HEK293T (cell line): Measurements from ENCODE around the gene NRP2.

Experiments used
- BHLHE40 ChIP-seq: fragments of 450-650 bp; IDR thresholded peaks from 2 replicates; pipeline ENCODE4 v1.6.1; 2016; ENCODE audit warnings: mild to moderate bottlenecking, moderate library complexity, borderline replicate concordance
- ELF4 ChIP-seq: fragments of 450-650 bp; IDR thresholded peaks from 2 replicates; pipeline ENCODE4 v1.6.1; 2017; ENCODE audit warnings: antibody characterized with exemption
- FOXA1 ChIP-seq: fragments of 450-650 bp; IDR thresholded peaks from 2 replicates; pipeline ENCODE4 v1.6.1; 2016; ENCODE audit warnings: mild to moderate bottlenecking
- FOXK2 ChIP-seq: fragments of 450-650 bp; IDR thresholded peaks from 2 replicates; pipeline ENCODE4 v1.6.1; 2016; ENCODE audit warnings: mild to moderate bottlenecking
- FOXM1 ChIP-seq: fragments of 450-650 bp; IDR thresholded peaks from 2 replicates; pipeline ENCODE4 v1.6.1; 2017; ENCODE audit warnings: mild to moderate bottlenecking, borderline replicate concordance
- HDGF ChIP-seq: fragments of 450-650 bp; IDR thresholded peaks from 2 replicates; pipeline ENCODE4 v1.6.1; 2017; ENCODE audit warnings: antibody characterized with exemption, borderline replicate concordance
- L3MBTL2 ChIP-seq: fragments of 450-650 bp; conservative IDR thresholded peaks from 2 replicates; pipeline ENCODE4 v1.6.1; 2016; ENCODE audit warnings: mild to moderate bottlenecking
- LEF1 ChIP-seq: fragments of 450-650 bp; IDR thresholded peaks from 2 replicates; pipeline ENCODE4 v1.6.1; 2017; ENCODE audit warnings: mild to moderate bottlenecking, borderline replicate concordance
- NFRKB ChIP-seq: fragments of 450-650 bp; IDR thresholded peaks from 2 replicates; pipeline ENCODE4 v1.6.1; 2016; ENCODE audit warnings: mild to moderate bottlenecking, moderate library complexity
- PKNOX1 ChIP-seq: fragments of 450-650 bp; IDR thresholded peaks from 2 replicates; pipeline ENCODE4 v1.6.1; 2016
- SP1 ChIP-seq: fragments of 450-650 bp; IDR thresholded peaks from 2 replicates; pipeline ENCODE4 v1.6.1; 2017
- SUZ12 ChIP-seq: fragments of 450-650 bp; IDR thresholded peaks from 2 replicates; pipeline ENCODE4 v1.6.1; 2016; ENCODE audit warnings: mild to moderate bottlenecking
- ZNF384 ChIP-seq: fragments of 450-650 bp; IDR thresholded peaks from 2 replicates; pipeline ENCODE4 v1.6.1; 2016

DNA sequence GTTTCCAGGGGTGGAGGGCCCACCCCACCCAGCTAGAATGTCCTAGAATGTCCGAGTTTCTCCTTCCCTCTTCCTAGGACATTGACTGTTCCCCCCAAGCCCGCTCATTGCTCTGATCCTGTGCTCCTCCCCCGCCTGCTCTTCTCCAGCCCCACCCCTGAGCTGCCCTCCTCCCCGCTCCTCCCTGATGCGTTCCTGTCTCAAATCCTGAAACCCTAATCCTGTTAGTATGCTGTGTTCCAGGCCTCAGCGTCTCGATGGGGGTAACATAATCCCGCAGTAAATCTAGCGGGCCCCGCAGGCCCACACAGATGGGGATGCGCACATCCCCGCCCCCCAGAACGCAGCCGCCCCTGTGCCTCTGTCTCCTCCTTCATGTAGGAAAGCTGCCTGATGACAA lies 51.3 kb downstream of the NRP2 start:
- no peak for TF ChIP-seq FOXK2
- TF ChIP-seq SP1 = no peak
- no peak for TF ChIP-seq HDGF
- TF ChIP-seq ZNF384 = no peak
- no peak for TF ChIP-seq NFRKB
- no peak for TF ChIP-seq FOXA1
- TF ChIP-seq SUZ12 = no peak
- no peak for TF ChIP-seq FOXM1
- no peak for TF ChIP-seq LEF1
- no peak for TF ChIP-seq BHLHE40
- TF ChIP-seq ELF4 = no peak
- no peak for TF ChIP-seq L3MBTL2
- no peak for TF ChIP-seq PKNOX1
